Measurements from ENCODE around the gene ABHD3. TPM values are rescaled to one million over a fixed set of nuclear protein-coding genes. Genes with fewer than 3 reads are reported as not detected.

Gene ABHD3
- total and polyA plus RNA-seq, 11 donors = 2.1 to 15.6 (median 4.8) TPM

DNA sequence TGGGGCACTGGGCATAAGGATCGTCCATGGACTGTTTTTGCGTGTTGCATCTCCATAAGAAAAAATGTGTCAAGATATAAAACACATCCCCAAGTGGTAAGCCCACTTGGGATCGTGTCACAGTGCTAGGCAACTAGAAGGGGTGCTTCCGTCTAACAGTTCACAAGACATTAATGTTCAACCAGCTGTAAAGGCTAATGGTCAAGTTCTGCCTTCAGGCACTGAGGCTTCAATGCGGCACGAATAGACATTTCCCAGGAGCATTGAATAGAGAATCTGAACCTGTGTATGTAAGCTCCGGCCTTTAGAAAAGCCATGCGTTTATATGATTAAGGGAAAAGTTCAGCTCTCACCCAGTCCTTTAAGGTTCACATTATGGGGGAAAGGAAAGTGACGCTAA, 42.0 kb downstream of the ABHD3 start:
- TF ChIP-seq POLR2A (IDR thresholded peaks at IDR 0.05) = no peak
- TF ChIP-seq, protein P1, sequence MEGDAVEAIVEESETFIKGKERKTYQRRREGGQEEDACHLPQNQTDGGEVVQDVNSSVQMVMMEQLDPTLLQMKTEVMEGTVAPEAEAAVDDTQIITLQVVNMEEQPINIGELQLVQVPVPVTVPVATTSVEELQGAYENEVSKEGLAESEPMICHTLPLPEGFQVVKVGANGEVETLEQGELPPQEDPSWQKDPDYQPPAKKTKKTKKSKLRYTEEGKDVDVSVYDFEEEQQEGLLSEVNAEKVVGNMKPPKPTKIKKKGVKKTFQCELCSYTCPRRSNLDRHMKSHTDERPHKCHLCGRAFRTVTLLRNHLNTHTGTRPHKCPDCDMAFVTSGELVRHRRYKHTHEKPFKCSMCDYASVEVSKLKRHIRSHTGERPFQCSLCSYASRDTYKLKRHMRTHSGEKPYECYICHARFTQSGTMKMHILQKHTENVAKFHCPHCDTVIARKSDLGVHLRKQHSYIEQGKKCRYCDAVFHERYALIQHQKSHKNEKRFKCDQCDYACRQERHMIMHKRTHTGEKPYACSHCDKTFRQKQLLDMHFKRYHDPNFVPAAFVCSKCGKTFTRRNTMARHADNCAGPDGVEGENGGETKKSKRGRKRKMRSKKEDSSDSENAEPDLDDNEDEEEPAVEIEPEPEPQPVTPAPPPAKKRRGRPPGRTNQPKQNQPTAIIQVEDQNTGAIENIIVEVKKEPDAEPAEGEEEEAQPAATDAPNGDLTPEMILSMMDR (IDR thresholded peaks at IDR 0.05) = no peak
- no peak overlapping the region for H3K27ac ChIP-seq
- H3K36me3 ChIP-seq = peaks cover 0 to 40% (median 3%) of the 10 kb centered on the region in 9 donors
- H3K9me3 ChIP-seq = no peaks in the 10 kb centered on the region
- H3K4me1 ChIP-seq = no peaks in the 10 kb centered on the region
- intact Hi-C loops (cut with DNase I) = no loop called here
- ATAC-seq = no peak
- WGBS, 4 donors = 96 to 98% (median 97%) methylated on average over 9 of the region's 9 CpGs
- DNase-seq = no peak
- H3K27me3 ChIP-seq = no peaks in the 10 kb centered on the region
- H3K4me3 ChIP-seq = no peak overlapping the region

DNA sequence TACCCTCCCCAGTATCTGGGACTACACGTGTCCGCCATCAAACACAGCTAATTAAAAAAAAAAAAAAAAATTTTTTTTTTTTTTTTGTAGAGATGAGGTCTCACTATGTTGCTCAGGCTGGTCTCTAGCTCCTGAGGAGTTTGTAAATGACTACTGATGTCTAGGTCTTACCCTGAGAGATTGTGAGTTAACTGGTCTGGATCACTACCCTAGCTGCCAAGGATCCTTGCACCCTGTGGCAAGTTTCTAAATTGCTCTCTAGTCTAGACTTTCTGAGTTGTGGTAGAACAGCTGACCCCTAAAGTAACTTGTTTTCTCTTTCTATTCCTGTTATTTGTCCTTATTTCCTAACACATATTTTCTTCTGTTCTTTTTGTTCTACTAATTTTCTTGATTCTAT, 44.5 kb downstream of the ABHD3 start:
- H3K27ac ChIP-seq = no peak overlapping the region
- WGBS, 4 donors = 76 to 91% (median 87%) methylated on average over 2 of the region's 2 CpGs
- intact Hi-C loops (cut with DNase I) = no loop called here
- H3K4me3 ChIP-seq = no peak overlapping the region
- TF ChIP-seq POLR2A (IDR thresholded peaks at IDR 0.05) = no peak
- TF ChIP-seq, protein P1 (IDR thresholded peaks at IDR 0.05) = no peak
- DNase-seq = no peak
- no peaks in the 10 kb centered on the region for H3K9me3 ChIP-seq
- H3K27me3 ChIP-seq = no peaks in the 10 kb centered on the region
- no peaks in the 10 kb centered on the region for H3K4me1 ChIP-seq
- H3K36me3 ChIP-seq = peaks cover 0 to 64% (median 16%) of the 10 kb centered on the region in 9 donors
- no peak for ATAC-seq

DNA sequence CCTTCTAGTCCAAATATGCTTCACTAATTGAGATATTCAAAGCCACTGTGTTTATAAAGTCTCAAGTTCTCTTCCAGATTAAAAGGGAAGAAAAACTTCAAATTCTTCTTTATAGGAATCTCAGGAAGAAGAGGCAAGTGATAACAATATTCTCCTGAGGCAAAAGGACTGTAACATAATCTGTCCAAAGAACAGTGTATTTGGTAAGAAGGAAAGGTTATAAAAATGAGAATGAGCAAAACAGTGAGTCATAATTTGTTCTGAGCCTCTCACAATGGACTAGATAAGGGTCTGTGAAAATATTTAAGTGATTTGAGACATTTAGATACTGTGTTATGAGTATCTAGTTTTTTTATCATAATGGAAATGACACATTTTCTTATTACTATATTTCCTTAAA, 48.2 kb downstream of the ABHD3 start:
- H3K27me3 ChIP-seq = no peaks in the 10 kb centered on the region
- intact Hi-C loops (cut with DNase I) = no loop called here
- DNase-seq (no peak), ATAC-seq (no peak)
- H3K36me3 ChIP-seq = peaks cover 0 to 39% (median 12%) of the 10 kb centered on the region in 9 donors
- no peak for TF ChIP-seq POLR2A (IDR thresholded peaks at IDR 0.05)
- TF ChIP-seq, protein P1 (IDR thresholded peaks at IDR 0.05) = no peak
- no peaks in the 10 kb centered on the region for H3K9me3 ChIP-seq
- no peaks in the 10 kb centered on the region for H3K4me1 ChIP-seq
- no peak overlapping the region for H3K4me3 ChIP-seq
- no peak overlapping the region for H3K27ac ChIP-seq

DNA sequence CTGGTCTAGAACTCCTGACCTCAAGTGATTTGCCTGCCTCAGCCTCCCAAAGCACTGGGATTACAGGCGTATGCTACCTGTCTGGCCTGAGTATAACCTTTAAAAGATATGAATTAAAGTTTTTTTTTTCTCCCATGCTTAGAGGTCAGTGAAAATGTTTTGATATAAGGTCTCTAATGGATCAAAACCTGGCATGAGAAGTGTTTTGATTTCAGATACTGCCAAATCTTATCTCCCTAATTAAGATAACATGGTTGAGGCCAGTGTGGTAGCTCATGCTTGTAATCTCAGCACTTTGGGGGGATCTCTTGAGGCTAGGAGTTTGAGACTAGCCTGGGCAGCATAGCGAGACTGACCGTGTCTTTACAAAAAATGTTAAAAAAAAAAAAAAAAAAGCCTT, 51.2 kb downstream of the ABHD3 start:
- DNase-seq = no peak
- ATAC-seq = no peak
- TF ChIP-seq POLR2A (IDR thresholded peaks at IDR 0.05) = no peak
- TF ChIP-seq, protein P1 (IDR thresholded peaks at IDR 0.05) = no peak
- WGBS, 4 donors = 87 to 95% (median 93%) methylated on average over 3 of the region's 3 CpGs
- no peak overlapping the region for H3K4me3 ChIP-seq
- H3K9me3 ChIP-seq = no peaks in the 10 kb centered on the region
- no peak overlapping the region for H3K27ac ChIP-seq
- no peaks in the 10 kb centered on the region for H3K4me1 ChIP-seq
- no peaks in the 10 kb centered on the region for H3K27me3 ChIP-seq
- peaks cover 0 to 43% (median 13%) of the 10 kb centered on the region in 9 donors for H3K36me3 ChIP-seq
- intact Hi-C loops (cut with DNase I) = no loop called here

Measured in heart left ventricle (tissue), 16 donors.